Body of pancreas (tissue), 4 donors: ENCODE measurements around the gene MAN2A1.

Source experiments
- POLR2A ChIP-seq, 3 donors: fragments of 450-650 bp; IDR thresholded peaks; one replicate each; pipeline ENCODE4 v1.6.1; 2016; ENCODE audit warnings: antibody characterized with exemption in 3 of 3, mild to moderate bottlenecking in 2 of 3
- TF ChIP-seq, protein P1 (sequence below), 7 experiments: fragments of 450-650 bp in 4 of 7; fragments of 200-600 bp in 3 of 7; sonication (generic) in 3 of 7; IDR thresholded peaks; one replicate each; pipeline ENCODE4 v1.5.1; 2016 to 2019; ENCODE audit warnings: antibody characterized with exemption in 7 of 7

DNA sequence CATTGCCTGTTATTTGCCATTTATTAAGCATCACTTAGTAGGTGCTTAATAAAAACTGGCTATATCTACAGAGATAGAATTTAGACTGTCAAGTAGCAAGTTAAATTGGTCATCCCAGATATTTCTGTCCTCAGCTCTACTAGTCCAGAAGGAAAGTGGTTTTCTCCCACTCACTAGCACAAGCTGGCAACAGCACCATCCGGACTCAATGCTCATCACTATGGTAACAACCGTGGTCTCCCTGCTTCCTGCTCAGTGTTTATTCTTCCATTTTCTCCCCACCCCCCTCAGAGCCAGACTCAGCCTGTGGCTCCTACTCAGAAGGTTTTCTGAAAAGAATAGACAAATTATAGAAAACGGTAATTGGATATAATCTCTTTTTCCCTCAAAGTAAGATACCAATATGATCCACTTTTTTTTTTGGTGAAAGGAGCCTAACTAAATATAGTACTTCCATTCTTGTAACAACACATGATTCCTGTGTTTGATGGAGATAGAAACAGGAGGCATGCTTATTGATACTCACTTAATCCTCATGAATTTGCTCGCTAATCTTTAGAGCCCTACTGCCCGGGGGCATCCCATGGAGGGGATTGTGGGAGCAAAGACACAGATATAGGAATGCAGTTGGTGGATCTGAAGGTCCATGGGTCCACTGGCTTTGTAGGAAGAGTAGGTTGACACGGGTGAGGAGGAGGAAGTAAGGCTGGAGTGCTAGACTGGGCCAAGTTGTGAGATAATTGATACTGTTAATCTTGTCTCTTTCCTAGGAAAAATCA is 191.4 kb downstream of the MAN2A1 start:
- TF ChIP-seq, protein P1, sequence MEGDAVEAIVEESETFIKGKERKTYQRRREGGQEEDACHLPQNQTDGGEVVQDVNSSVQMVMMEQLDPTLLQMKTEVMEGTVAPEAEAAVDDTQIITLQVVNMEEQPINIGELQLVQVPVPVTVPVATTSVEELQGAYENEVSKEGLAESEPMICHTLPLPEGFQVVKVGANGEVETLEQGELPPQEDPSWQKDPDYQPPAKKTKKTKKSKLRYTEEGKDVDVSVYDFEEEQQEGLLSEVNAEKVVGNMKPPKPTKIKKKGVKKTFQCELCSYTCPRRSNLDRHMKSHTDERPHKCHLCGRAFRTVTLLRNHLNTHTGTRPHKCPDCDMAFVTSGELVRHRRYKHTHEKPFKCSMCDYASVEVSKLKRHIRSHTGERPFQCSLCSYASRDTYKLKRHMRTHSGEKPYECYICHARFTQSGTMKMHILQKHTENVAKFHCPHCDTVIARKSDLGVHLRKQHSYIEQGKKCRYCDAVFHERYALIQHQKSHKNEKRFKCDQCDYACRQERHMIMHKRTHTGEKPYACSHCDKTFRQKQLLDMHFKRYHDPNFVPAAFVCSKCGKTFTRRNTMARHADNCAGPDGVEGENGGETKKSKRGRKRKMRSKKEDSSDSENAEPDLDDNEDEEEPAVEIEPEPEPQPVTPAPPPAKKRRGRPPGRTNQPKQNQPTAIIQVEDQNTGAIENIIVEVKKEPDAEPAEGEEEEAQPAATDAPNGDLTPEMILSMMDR (IDR thresholded peaks at IDR 0.05), result no peak
- TF ChIP-seq POLR2A (IDR thresholded peaks at IDR 0.05), result no peak
